Stimulated activated CD4-positive, alpha-beta T cell treated with anti-CD3 and anti-CD28 coated beads, Interleukin-1b, Interleukin-23, amount 100 ng/mL, for 1 hour (primary cell): Measurements from ENCODE around the gene BAD.
"Not testable (repeated sequence)": the region's sequence is repeated elsewhere in the genome, so short reads cannot be mapped to it uniquely, and the experiment has no call there.

Experiments
- DNase-seq, 2 donors: peaks; one replicate each; pipeline ENCODE4 v3.0.0-alpha.2; 2020; ENCODE audit warnings: low read depth in 2 of 2

Gene BAD

GRCh38 chr11:64284048-64284961, at the start of gene BAD:
Gene BAD (minus strand): TSS chr11:64284665. CDS start chr11:64284368, 297 bp downstream.
- peak; percentile 83 to 88 for DNase-seq

GRCh38 chr11:64333556-64333955, 49.1 kb upstream of the BAD start:
- DNase-seq: no peak

- DNase-seq: peak in 1 of 2 donors; percentile 40
Measured at GRCh38 chr11:64331569-64332371, 47.3 kb upstream of the BAD start.

- DNase-seq: no peak
Measured at GRCh38 chr11:64330888-64331287, 46.4 kb upstream of the BAD start.

GRCh38 chr11:64327993-64328392, 43.5 kb upstream of the BAD start:
- DNase-seq: no peak

- no peak for DNase-seq
Measured at GRCh38 chr11:64327375-64327774, 42.9 kb upstream of the BAD start.

GRCh38 chr11:64324692-64325469, 40.4 kb upstream of the BAD start:
- DNase-seq: no peak

GRCh38 chr11:64323984-64324383, 39.5 kb upstream of the BAD start:
- DNase-seq: not testable (repeated sequence)

- no peak for DNase-seq
Measured at GRCh38 chr11:64323373-64323772, 38.9 kb upstream of the BAD start.

GRCh38 chr11:64322925-64323260, 38.4 kb upstream of the BAD start:
- no peak for DNase-seq

- no peak for DNase-seq
Measured at GRCh38 chr11:64321533-64321932, 37.1 kb upstream of the BAD start.

GRCh38 chr11:64321026-64321425, 36.6 kb upstream of the BAD start:
- DNase-seq: no peak

GRCh38 chr11:64320556-64320955, 36.1 kb upstream of the BAD start:
- DNase-seq: no peak

- DNase-seq: no peak
Measured at GRCh38 chr11:64318766-64319761, 34.6 kb upstream of the BAD start.

- peak; percentile 83 to 90 for DNase-seq
Measured at GRCh38 chr11:64317961-64318765, 33.7 kb upstream of the BAD start, which contains the start of gene PRDX5. Gene PRDX5 (plus strand): TSS chr11:64318121. CDS start chr11:64318216, 95 bp downstream.

- peak; percentile 79 to 93 for DNase-seq
Measured at GRCh38 chr11:64317325-64317960, 33.0 kb upstream of the BAD start, which contains the start of gene TRMT112. Gene TRMT112 (minus strand): TSS chr11:64317559. CDS start chr11:64317526, 33 bp downstream.

- no peak for DNase-seq
Measured at GRCh38 chr11:64316672-64317324, 32.3 kb upstream of the BAD start.

GRCh38 chr11:64315667-64316526, 31.4 kb upstream of the BAD start:
- not testable (repeated sequence) for DNase-seq
